Trophoblast cell (in vitro differentiated cells and primary cell): Measurements from ENCODE around the gene SOWAHC.

Experiments
- DNase-seq, 2 donors: peaks; one replicate each; pipeline ENCODE4 v3.0.0-alpha.2; 2016
- H2AFZ ChIP-seq: 2 replicates; pipeline ENCODE4 v1.6.1; 2013; ENCODE audit warnings: low read length, moderate library complexity, mild to moderate bottlenecking; ENCODE audit not compliant: insufficient read depth, poor library complexity
- H2AK5ac ChIP-seq: 2 replicates; pipeline ENCODE4 v1.6.1; 2013; ENCODE audit warnings: mild to moderate bottlenecking, low read length
- H2BK120ac ChIP-seq: 2 replicates; pipeline ENCODE4 v1.6.1; 2013; ENCODE audit warnings: low read length, mild to moderate bottlenecking, moderate library complexity; ENCODE audit not compliant: insufficient read depth, poor library complexity
- H2BK12ac ChIP-seq: 2 replicates; pipeline ENCODE4 v1.6.1; 2013; ENCODE audit warnings: mild to moderate bottlenecking, low read length, moderate library complexity
- H2BK5ac ChIP-seq: 2 replicates; pipeline ENCODE4 v1.6.1; 2013; ENCODE audit warnings: low read length, low read depth, moderate library complexity, mild to moderate bottlenecking; ENCODE audit not compliant: poor library complexity
- H3K14ac ChIP-seq: 2 replicates; pipeline ENCODE4 v1.6.1; 2013; ENCODE audit warnings: mild to moderate bottlenecking, low read length
- H3K18ac ChIP-seq: 2 replicates; pipeline ENCODE4 v1.6.1; 2013; ENCODE audit warnings: mild to moderate bottlenecking, low read length
- H3K23ac ChIP-seq: 2 replicates; pipeline ENCODE4 v1.6.1; 2013; ENCODE audit warnings: low read length
- H3K27ac ChIP-seq: 2 replicates; pipeline ENCODE4 v1.5.1; 2013; ENCODE audit warnings: low read depth, mild to moderate bottlenecking, inconsistent platforms, low read length, moderate library complexity
- H3K27me3 ChIP-seq: 2 replicates; pipeline ENCODE4 v1.6.1; 2013; ENCODE audit warnings: inconsistent platforms, mild to moderate bottlenecking, low read length, moderate library complexity; ENCODE audit not compliant: insufficient read depth
- H3K36me3 ChIP-seq, 2 experiments: 1 replicate in 1 of 2; 2 replicates in 1 of 2; pipeline ENCODE4 v1.6.1; 2013; ENCODE audit warnings: low read length in 2 of 2, mild to moderate bottlenecking in 2 of 2, moderate library complexity in 1 of 2; ENCODE audit not compliant: insufficient read depth in 2 of 2, control insufficient read depth in 1 of 2
- H3K4ac ChIP-seq: 2 replicates; pipeline ENCODE4 v1.6.1; 2013; ENCODE audit warnings: low read depth, mild to moderate bottlenecking, low read length, moderate library complexity
- H3K4me1 ChIP-seq, 2 experiments: 1 replicate in 1 of 2; 2 replicates in 1 of 2; pipeline ENCODE4 v1.6.1; 2013; ENCODE audit warnings: low read length in 2 of 2, mild to moderate bottlenecking in 2 of 2, moderate library complexity in 1 of 2; ENCODE audit not compliant: insufficient read depth in 2 of 2, control insufficient read depth in 1 of 2
- H3K4me2 ChIP-seq: 2 replicates; pipeline ENCODE4 v1.6.1; 2013; ENCODE audit warnings: inconsistent platforms, mild to moderate bottlenecking, low read length, moderate library complexity
- H3K4me3 ChIP-seq: 2 replicates; pipeline ENCODE4 v1.5.1; 2013; ENCODE audit warnings: mild to moderate bottlenecking, low read depth, low read length, inconsistent platforms
- H3K79me1 ChIP-seq: one replicate; pipeline ENCODE4 v1.6.1; 2013; ENCODE audit warnings: low read length
- H3K79me2 ChIP-seq: 2 replicates; pipeline ENCODE4 v1.6.1; 2013; ENCODE audit warnings: low read length, mild to moderate bottlenecking; ENCODE audit not compliant: control insufficient read depth, insufficient read depth, poor library complexity
- H3K9ac ChIP-seq: 2 replicates; pipeline ENCODE4 v1.6.1; 2013; ENCODE audit warnings: mild to moderate bottlenecking, low read length
- H3K9me3 ChIP-seq: 2 replicates; pipeline ENCODE4 v1.6.1; 2013; ENCODE audit warnings: low read depth, mild to moderate bottlenecking, control low read depth, inconsistent platforms, low read length; ENCODE audit not compliant: insufficient read depth
- H4K12ac ChIP-seq: 2 replicates; pipeline ENCODE4 v1.6.1; 2013; ENCODE audit warnings: low read depth, mild to moderate bottlenecking, low read length, moderate library complexity
- H4K8ac ChIP-seq: 2 replicates; pipeline ENCODE4 v1.6.1; 2013; ENCODE audit warnings: low read depth, mild to moderate bottlenecking, low read length, moderate library complexity
- H4K91ac ChIP-seq: one replicate; pipeline ENCODE4 v1.6.1; 2013; ENCODE audit warnings: low read depth, mild to moderate bottlenecking, low read length, moderate library complexity
- WGBS: extraction: QIAGEN DNeasy Blood & Tissue Kit; methylation state at CpG from one replicate; pipeline ENCODE4 v1.1.7; 2013; ENCODE audit warnings: missing lambda C conversion rate; ENCODE audit not compliant: insufficient read length, insufficient coverage; ENCODE audit errors: extremely low coverage; 5-methylcytosine and 5-hydroxymethylcytosine counted together

SOWAHC gene

DNA sequence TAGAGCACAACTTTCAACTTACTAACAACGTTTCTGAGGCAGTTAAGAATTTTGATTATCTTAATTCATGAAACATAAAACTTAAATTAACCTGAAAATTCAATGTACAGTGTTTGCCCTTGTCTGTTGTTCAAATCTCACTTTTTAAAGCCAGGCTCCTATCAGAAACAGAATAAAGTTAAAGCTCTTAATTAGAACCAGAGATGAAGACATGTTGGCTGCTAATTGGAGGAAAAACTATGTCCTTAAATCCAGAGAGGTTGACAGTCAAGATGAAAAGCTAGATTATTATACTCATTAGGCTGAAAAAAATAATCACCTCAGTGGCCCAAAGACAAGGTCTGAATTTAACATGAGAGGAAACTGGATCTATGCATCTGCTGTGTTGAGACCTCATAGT is 52.3 kb downstream of the SOWAHC start:
- no peak overlapping the region for H4K12ac ChIP-seq
- H3K27me3 ChIP-seq, result no peaks in the 10 kb centered on the region
- no peak overlapping the region for H2BK12ac ChIP-seq
- no peaks in the 10 kb centered on the region for H3K79me2 ChIP-seq
- H3K79me1 ChIP-seq, result no peaks in the 10 kb centered on the region
- H4K8ac ChIP-seq, result no peak overlapping the region
- no peak overlapping the region for H3K23ac ChIP-seq
- H2BK120ac ChIP-seq, result no peak overlapping the region
- H2AFZ ChIP-seq, result no peak overlapping the region
- H2AK5ac ChIP-seq, result no peak overlapping the region
- H4K91ac ChIP-seq, result no peak overlapping the region
- no peaks in the 10 kb centered on the region for H3K36me3 ChIP-seq
- H3K14ac ChIP-seq, result no peak overlapping the region
- no peak overlapping the region for H3K27ac ChIP-seq
- no peak for DNase-seq
- no peaks in the 10 kb centered on the region for H3K4me1 ChIP-seq
- no peak overlapping the region for H3K9ac ChIP-seq
- H2BK5ac ChIP-seq, result no peak overlapping the region
- no peak overlapping the region for H3K18ac ChIP-seq
- WGBS, result no CpG with 5 or more reads among the region's 1 CpG
- no peak overlapping the region for H3K4me3 ChIP-seq
- H3K4ac ChIP-seq, result no peak overlapping the region
- no peak overlapping the region for H3K4me2 ChIP-seq
- no peaks in the 10 kb centered on the region for H3K9me3 ChIP-seq
